ENCODE data around the gene SOCS7. TPM values are rescaled to one million over a fixed set of nuclear protein-coding genes. Genes with fewer than 3 reads are reported as not detected.

The SOCS7 gene
- polyA plus RNA-seq, 5 donors: 12.7 to 20.7 (median 17.3) TPM

GRCh38 chr17:38418693-38419507, 67.3 kb downstream of the SOCS7 start:
- DNase-seq: no peak

- DNase-seq: no peak
Observed at GRCh38 chr17:38419508-38419981, 67.9 kb downstream of the SOCS7 start.

- DNase-seq: no peak
Observed at GRCh38 chr17:38420518-38420917, 68.9 kb downstream of the SOCS7 start.

GRCh38 chr17:38421171-38421841, 69.7 kb downstream of the SOCS7 start:
- DNase-seq: no peak

- DNase-seq: no peak
Observed at GRCh38 chr17:38421871-38422827, 70.5 kb downstream of the SOCS7 start.

- DNase-seq: no peak
Observed at GRCh38 chr17:38424297-38424972, 72.8 kb downstream of the SOCS7 start.

- no peak for DNase-seq
Observed at GRCh38 chr17:38425031-38425430, 73.4 kb downstream of the SOCS7 start.

GRCh38 chr17:38425744-38426143, 74.1 kb downstream of the SOCS7 start:
- DNase-seq: no peak

GRCh38 chr17:38426441-38426840, 74.8 kb downstream of the SOCS7 start:
- no peak for DNase-seq

GRCh38 chr17:38427160-38427949, 75.7 kb downstream of the SOCS7 start:
- no peak for DNase-seq

- no peak for DNase-seq
Observed at GRCh38 chr17:38428112-38428642, 76.5 kb downstream of the SOCS7 start, which contains the start of gene ARHGAP23. Gene ARHGAP23, plus strand, starts transcription at chr17:38428464. Its CDS starts 22 bp downstream, at chr17:38428486.

GRCh38 chr17:38428643-38429371, 77.2 kb downstream of the SOCS7 start:
- peak in 1 of 2 donors; percentile 70 for DNase-seq

- DNase-seq: no peak
Observed at GRCh38 chr17:38429476-38430100, 77.9 kb downstream of the SOCS7 start.

- DNase-seq: no peak
Observed at GRCh38 chr17:38430316-38430715, 78.7 kb downstream of the SOCS7 start.

GRCh38 chr17:38430822-38431221, 79.2 kb downstream of the SOCS7 start:
- no peak for DNase-seq

GRCh38 chr17:38431346-38432145, 79.9 kb downstream of the SOCS7 start:
- no peak for DNase-seq

- no peak for DNase-seq
Observed at GRCh38 chr17:38434178-38434665, 82.6 kb downstream of the SOCS7 start.

GRCh38 chr17:38435795-38436194, 84.2 kb downstream of the SOCS7 start:
- DNase-seq: no peak

Measured in right lung (tissue), 5 donors.